Kidney (tissue), 14 donors: Measurements from ENCODE around the gene RBM26. TPM values are rescaled to one million over a fixed set of nuclear protein-coding genes. Genes with fewer than 3 reads are reported as not detected.

Source experiments
- DNase-seq, 5 donors: peaks; one replicate each; pipeline ENCODE4 v3.0.0-alpha.2; 2013 to 2020
- FAIRE-seq: peaks from 2 replicates; lab custom pipeline; 2012; peaks lifted over from hg19 to GRCh38; lab: Jason Lieb, UNC
- H3K27ac ChIP-seq, 2 donors: one replicate each; pipeline ENCODE4 v1.7.0; 2013; ENCODE audit warnings: low read depth in 2 of 2, low read length in 2 of 2, inconsistent platforms in 1 of 2
- H3K27me3 ChIP-seq: one replicate; pipeline ENCODE4 v1.7.1; 2013; ENCODE audit warnings: low read length, inconsistent platforms; ENCODE audit not compliant: control insufficient read depth, insufficient read depth
- H3K36me3 ChIP-seq, 3 donors: one replicate each; pipeline versions ENCODE4 v1.7.0 to v1.7.1; 2013; ENCODE audit warnings: low read length in 3 of 3, control low read depth in 1 of 3, inconsistent platforms in 1 of 3; ENCODE audit not compliant: insufficient read depth in 3 of 3, control insufficient read depth in 2 of 3
- H3K4me1 ChIP-seq, 3 donors: one replicate each; pipeline versions ENCODE4 v1.7.0 to v1.7.1; 2013; ENCODE audit warnings: low read length in 3 of 3, inconsistent platforms in 1 of 3, low read depth in 1 of 3; ENCODE audit not compliant: control insufficient read depth in 2 of 3, insufficient read depth in 2 of 3
- H3K4me3 ChIP-seq, 3 donors: one replicate each; pipeline versions ENCODE4 v1.7.0 to v1.8.1; 2013; ENCODE audit warnings: low read length in 3 of 3, control low read depth in 1 of 3, inconsistent platforms in 1 of 3
- H3K9ac ChIP-seq, 3 donors: one replicate each; pipeline versions ENCODE4 v1.7.0 to v1.7.1; 2013; ENCODE audit warnings: low read length in 3 of 3, control low read depth in 1 of 3, inconsistent platforms in 1 of 3
- H3K9me3 ChIP-seq, 3 donors: one replicate each; pipeline versions ENCODE4 v1.7.0 to v1.7.1; 2013; ENCODE audit warnings: low read length in 3 of 3, control low read depth in 1 of 3, inconsistent platforms in 1 of 3; ENCODE audit not compliant: control insufficient read depth in 2 of 3, insufficient read depth in 1 of 3
- intact Hi-C: fragments of 100-400 bp; cut with DNase I; formaldehyde crosslinking; loops from one replicate; pipeline ENCODE4 v1.11.1; 2022
- polyA plus RNA-seq: library from polyadenylated mRNA; stranded (reverse); fragments of 350-450 nt; fragmentation: Illumina TruSeq; extraction: RNeasy Lipid Tissue Mini Kit (QIAGEN cat#74804); gene quantifications from one replicate; pipeline ENCODE4 v1.2.3, GENCODE V29; 2014; ENCODE audit warnings: low read depth, low replicate concordance; ENCODE audit not compliant: insufficient read depth
- total RNA-seq: library from RNA; stranded (reverse); fragmentation: NEBNext Ultra II Directional; extraction: Animal tissue kit (Norgen Biotek cat#: 25700); gene quantifications from one replicate; pipeline ENCODE4 v1.2.1, GENCODE V29; 2021
- TF ChIP-seq, protein P1 (sequence below): IDR thresholded peaks from 3 replicates; pipeline ENCODE4 v1.5.1; 2012; ENCODE audit warnings: mild to moderate bottlenecking, moderate library complexity, borderline replicate concordance; ENCODE audit not compliant: insufficient read depth; ENCODE audit errors: extremely low read depth
- donor health status: control.
- donor health status: control.
- donor health status: control.
- donor health status: control.
- donor health status: control.
- donor health status: DM: yes; HTN: yes; CAD: no.
- donor health status: Normal renal cell carcinoma (clear cell type).

Gene RBM26
- total and polyA plus RNA-seq, 2 donors from 2014 or later: 14.5 to 39.2 TPM

DNA sequence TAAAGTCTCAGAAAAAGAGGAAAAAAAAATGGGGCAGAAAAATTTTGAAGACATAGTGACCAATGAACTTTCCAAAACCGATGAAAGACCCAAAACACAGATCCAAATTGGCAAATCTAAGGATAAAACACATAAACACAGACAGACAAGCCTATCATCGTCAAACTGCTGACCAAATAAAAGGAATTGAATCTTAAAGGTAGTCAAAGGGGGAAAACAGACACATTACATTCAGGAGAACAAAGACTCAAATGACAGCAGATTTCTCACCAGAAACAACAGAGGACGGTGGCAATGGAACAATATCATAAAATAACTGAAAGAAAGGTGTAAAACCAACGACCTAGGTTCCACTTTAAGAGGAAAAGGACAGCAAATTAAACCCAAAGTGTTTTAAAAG, 10.2 kb downstream of the RBM26 start:
- Histone ChIP-seq H3K9me3 (no peaks in the 10 kb centered on the region), H3K4me3 (no peak overlapping the region), H3K27me3 (no peaks in the 10 kb centered on the region), H3K9ac (no peak overlapping the region), H3K36me3 (no peaks in the 10 kb centered on the region), H3K27ac (no peak overlapping the region), H3K4me1 (peaks cover 2 to 15% (median 15%) of the 10 kb centered on the region in 3 donors)
- TF ChIP-seq, protein P1, sequence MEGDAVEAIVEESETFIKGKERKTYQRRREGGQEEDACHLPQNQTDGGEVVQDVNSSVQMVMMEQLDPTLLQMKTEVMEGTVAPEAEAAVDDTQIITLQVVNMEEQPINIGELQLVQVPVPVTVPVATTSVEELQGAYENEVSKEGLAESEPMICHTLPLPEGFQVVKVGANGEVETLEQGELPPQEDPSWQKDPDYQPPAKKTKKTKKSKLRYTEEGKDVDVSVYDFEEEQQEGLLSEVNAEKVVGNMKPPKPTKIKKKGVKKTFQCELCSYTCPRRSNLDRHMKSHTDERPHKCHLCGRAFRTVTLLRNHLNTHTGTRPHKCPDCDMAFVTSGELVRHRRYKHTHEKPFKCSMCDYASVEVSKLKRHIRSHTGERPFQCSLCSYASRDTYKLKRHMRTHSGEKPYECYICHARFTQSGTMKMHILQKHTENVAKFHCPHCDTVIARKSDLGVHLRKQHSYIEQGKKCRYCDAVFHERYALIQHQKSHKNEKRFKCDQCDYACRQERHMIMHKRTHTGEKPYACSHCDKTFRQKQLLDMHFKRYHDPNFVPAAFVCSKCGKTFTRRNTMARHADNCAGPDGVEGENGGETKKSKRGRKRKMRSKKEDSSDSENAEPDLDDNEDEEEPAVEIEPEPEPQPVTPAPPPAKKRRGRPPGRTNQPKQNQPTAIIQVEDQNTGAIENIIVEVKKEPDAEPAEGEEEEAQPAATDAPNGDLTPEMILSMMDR: no peak
- intact Hi-C loops: no loop called here
- no peak for FAIRE-seq
- DNase-seq: no peak

DNA sequence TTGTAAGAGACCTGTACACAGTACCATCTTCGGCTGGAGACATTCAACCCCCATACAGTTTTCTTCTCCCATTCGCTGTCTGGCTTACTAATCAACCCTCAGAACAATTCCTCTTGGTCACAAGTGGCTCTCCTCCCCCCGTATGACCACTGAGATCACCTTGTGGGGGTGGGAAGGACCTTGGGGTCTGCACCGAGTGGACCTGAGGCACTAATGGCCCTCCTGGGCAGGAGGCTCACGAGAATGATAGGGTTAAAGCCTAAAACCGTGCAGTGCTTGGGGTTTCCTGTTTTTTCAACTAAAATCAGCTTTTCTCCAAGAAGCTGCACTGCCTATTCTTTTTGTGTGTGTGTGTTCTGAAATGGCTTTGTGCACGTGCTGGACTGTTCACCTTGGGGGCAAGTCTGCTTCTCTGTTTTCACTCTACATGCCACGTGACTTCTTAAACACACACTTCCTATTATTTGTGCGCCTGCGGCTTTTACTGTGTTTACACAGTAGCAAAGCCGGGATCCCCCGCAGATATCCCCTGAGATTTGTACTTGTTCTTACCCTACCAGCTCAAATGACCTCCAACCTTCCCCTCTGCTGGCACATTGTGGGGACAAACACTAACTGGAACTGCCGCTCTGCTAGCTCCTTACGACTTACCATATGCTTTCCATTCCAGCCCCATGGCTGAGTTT, 12.3 kb downstream of the RBM26 start:
- Histone ChIP-seq H3K9me3 (no peaks in the 10 kb centered on the region), H3K4me3 (peak overlapping the region in 2 of 3 donors; percentile 27 to 56), H3K36me3 (no peaks in the 10 kb centered on the region), H3K4me1 (peaks cover 2 to 15% (median 15%) of the 10 kb centered on the region in 3 donors), H3K27ac (peak overlapping the region; percentile 71 to 75), H3K9ac (peak overlapping the region in 1 of 3 donors; percentile 18), H3K27me3 (no peaks in the 10 kb centered on the region)
- FAIRE-seq: no peak
- peak in 4 of 5 donors; percentile 21 to 39 (median 32) for DNase-seq
- TF ChIP-seq, protein P1: no peak
- intact Hi-C loops: no loop called here

DNA sequence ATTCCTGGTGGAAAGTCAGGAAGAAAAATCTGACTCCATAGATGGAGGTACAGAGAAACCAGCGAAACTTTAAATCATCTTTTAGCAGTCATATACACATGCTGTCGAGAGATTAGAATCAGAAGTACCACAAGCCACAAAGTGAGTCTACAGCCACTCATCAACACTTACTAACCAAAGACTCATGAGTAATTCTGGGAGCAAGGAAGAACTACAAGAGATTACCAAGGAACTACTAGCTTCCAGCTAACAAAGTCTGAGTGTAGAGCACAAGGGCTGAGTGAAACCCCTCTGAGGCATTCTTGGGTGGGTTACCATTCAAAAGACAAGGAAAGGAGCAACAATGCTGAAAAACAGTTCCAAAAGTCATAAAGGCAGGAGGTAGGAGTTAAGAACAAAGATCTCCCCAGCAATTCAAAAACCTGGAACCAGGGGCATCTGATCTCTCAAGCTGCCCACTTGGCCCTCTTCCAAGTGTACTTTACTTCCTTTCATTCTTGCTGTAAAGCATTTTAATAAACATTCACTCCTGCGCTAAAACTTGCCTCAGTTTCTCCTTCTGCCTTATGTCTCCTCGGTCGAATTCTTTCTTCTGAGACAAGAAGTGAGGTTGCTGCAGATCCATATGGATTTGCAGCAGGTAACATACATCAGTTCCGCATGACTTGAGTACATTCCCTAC, 13.0 kb downstream of the RBM26 start:
- peak overlapping the region in 2 of 3 donors; percentile 27 to 56 for H3K4me3 ChIP-seq
- H3K4me1 ChIP-seq: peaks cover 2 to 15% (median 15%) of the 10 kb centered on the region in 3 donors
- H3K27me3 ChIP-seq: no peaks in the 10 kb centered on the region
- H3K27ac ChIP-seq: peak overlapping the region; percentile 71 to 75
- TF ChIP-seq, protein P1: no peak
- H3K9me3 ChIP-seq: no peaks in the 10 kb centered on the region
- intact Hi-C loops: no loop called here
- no peak for FAIRE-seq
- H3K36me3 ChIP-seq: no peaks in the 10 kb centered on the region
- peak overlapping the region in 1 of 3 donors; percentile 29 for H3K9ac ChIP-seq
- DNase-seq: peak in 2 of 5 donors; percentile 15 to 21
